Hepatocyte (in vitro differentiated cells): ENCODE results near the gene NANOG.
"Not testable (repeated sequence)": the region's sequence is repeated elsewhere in the genome, so short reads cannot be mapped to it uniquely, and the experiment has no call there.

ENCODE experiments used
- CTCF ChIP-seq: fragments of 200-600 bp; sonication (generic); IDR thresholded peaks from 2 replicates; pipeline ENCODE4 v1.5.1; 2016; ENCODE audit warnings: antibody characterized with exemption, mild to moderate bottlenecking; ENCODE audit not compliant: poor library complexity
- EZH2 ChIP-seq: fragments of 200-600 bp; sonication (generic); IDR thresholded peaks from 2 replicates; pipeline ENCODE4 v1.6.1; 2016; ENCODE audit warnings: antibody characterized with exemption, mild to moderate bottlenecking, borderline replicate concordance
- EZH2phosphoT487 ChIP-seq: fragments of 200-600 bp; sonication (generic); IDR thresholded peaks from one replicate; pipeline ENCODE4 v1.6.1; 2018; ENCODE audit warnings: antibody characterized with exemption, mild to moderate bottlenecking, low read depth, moderate library complexity; ENCODE audit not compliant: unreplicated experiment, severe bottlenecking

- not testable (repeated sequence) for TF ChIP-seq CTCF, EZH2, EZH2phosphoT487
Measured at GRCh38 chr12:7829737-7830136, 40.5 kb downstream of the NANOG start.
